Stimulated activated CD4-positive, alpha-beta T cell treated with anti-CD3 and anti-CD28 coated beads, Interleukin-15, amount 100 ng/mL, for 48 hours (primary cell): ENCODE measurements around the gene SRP19.
"Not testable (repeated sequence)": the region's sequence is repeated elsewhere in the genome, so short reads cannot be mapped to it uniquely, and the experiment has no call there.

Experiments used
- DNase-seq, 2 donors: peaks; one replicate each; pipeline ENCODE4 v3.0.0-alpha.2; 2020; ENCODE audit warnings: low read depth in 2 of 2

SRP19 gene

DNA sequence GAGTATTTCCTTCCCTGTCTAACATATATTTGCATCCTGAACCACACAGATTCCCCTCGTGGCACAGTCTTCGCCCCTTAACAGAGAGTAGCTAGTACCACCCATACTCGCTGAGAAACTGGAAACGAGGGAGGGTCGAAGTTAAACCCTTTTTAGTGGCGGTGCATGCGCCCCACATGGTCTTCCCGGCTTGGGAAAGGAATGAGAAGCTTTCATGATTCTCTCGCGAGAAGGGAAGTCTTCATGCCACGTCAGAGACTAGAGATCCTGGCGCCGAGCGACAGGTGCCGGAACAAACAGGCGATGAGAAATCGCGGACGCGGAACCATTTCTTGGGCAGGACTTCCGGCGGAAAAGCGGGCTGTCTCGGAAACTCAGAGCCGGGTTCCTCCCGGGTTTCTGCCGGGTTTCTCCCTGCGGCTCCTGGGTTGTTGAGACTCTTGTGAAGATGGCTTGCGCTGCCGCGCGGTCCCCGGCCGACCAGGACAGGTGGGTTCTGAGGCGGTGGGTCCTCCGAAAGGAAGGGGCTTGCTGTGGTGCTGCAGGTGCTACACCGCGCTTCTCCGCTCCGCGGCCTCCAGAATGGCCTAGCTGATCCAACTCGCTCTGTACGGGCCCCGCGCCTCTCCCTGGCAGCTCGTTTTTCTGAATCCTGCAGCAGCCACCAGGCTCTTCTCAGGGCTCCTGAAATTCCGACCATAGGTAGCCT is at the start of gene SRP19:
Gene SRP19 (plus strand): TSS at position 359 of the 709 bp plus-strand sequence. CDS start 90 bp downstream, at position 449.
- peak; percentile 85 for DNase-seq

GRCh38 chr5:112812549-112812948 is 48.5 kb upstream of the SRP19 start:
- no peak for DNase-seq

DNA sequence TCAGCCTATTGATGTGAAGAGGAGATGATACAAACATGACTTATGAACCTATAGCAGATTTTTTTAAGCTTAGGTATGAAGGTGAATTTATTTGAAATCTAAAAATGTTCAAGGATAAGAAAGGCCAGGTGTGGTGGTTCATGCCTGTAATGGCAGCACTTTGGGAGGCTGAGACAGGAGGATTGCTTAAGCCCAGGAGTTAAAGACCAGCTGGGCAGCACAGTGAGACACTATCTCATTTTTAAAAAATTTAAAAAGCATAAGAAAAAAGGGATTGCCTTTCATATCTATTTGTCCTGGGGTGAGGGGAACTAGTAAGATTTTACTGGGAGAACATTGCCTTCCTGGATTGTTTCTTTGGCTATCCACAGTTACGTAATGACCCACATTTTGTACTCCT is 40.8 kb upstream of the SRP19 start:
- DNase-seq = no peak

DNA sequence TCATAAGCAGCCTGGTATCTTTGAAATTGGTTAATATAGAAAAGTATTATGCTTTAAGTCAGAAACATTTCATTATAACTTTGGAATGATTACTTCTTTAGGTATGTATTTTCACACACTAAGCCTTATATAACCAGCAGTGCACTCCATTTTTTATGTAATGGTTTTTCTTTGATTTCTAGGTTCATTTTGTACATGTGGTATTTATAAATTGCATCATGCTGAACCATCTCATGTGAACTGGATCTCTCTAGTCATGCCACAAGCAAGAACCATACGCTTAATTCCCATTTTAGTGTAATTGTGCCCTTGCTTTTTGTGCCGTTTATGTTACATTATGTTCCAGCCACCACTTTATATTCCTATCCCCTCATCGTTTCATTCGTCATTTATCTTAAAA is 38.6 kb upstream of the SRP19 start:
- DNase-seq = no peak

DNA sequence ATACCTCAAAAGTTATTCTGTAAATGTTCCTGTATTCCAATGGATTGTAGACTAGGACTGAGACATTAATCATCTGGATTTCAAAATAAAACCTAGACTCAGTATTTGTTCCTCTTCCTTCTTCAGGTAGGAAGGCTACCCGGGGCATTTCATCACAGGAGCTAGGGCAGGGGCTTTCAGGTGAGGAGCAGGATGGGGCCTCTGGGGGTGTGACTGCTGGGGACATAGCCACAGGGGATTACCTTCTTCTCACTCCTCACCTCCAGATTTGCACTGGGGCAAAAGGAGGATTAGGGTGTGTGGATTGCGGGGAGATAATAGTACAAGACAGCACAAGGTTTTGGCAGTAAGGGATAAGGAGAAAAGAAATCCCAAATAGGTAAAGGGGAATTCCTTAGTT is 37.9 kb upstream of the SRP19 start:
- no peak for DNase-seq

- DNase-seq = no peak
Measured at GRCh38 chr5:112823656-112824055, 37.4 kb upstream of the SRP19 start.

DNA sequence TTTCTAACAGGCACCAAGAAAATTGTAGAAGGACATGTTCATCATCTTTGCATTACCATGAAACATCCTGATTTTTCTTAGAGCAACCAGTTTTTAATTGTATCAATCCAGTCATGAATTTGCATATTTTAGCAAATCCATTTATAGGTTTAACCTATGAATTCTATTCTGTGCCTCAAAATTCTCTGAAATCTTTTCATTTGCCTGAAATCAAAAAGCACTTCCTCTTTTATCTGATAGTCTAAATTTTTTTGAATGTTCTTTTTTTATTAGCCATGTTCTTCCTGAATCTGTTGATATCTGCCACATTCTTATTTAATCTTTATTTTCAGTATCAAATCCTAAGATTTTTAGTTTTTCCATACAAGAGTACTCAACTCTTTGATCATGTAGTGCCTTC is 36.9 kb upstream of the SRP19 start:
- DNase-seq = no peak

DNA sequence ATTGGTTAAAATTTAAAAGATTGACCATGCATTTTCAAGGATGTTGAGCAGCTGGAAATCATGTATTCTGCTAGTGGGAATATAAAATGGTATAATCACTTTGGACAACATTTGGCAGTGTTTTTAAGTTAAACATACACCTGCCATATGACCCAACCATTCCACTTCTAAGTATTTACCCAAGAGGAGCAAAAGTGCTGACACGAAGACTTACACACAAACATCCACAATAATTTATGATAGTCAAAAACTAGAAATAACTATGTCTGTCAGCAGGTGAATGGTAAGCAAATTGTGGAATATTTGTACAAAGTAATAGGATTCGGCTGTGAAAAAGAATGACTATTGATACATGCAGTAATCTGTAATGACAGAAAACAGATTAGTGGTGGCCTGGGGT is 30.7 kb upstream of the SRP19 start:
- no peak for DNase-seq

GRCh38 chr5:112833971-112834370 is 27.1 kb upstream of the SRP19 start:
- DNase-seq = no peak

GRCh38 chr5:112844489-112844888 is 16.6 kb upstream of the SRP19 start:
- DNase-seq = no peak

DNA sequence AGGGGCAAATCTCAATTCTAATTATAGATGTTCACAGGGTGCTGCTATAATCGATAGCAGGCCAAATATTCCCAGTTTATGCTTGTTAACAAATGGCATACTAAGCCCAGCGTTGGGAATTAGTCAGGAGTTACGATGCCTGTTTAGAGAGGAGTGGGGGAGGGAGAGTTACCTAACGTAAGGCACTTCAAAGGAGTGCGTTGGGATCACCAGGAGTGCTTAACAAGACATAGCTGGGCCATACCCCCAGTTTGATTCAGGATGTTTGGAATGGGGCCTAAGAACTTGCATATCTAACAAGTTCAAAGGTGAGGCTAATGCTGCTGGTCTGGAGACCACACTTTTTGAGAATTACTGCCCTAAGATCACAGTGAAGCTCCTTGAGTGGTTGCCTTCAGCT is 14.5 kb upstream of the SRP19 start:
- DNase-seq = no peak

- DNase-seq = no peak
Measured at GRCh38 chr5:112847306-112847705, 13.8 kb upstream of the SRP19 start.

GRCh38 chr5:112848116-112848811 is 12.8 kb upstream of the SRP19 start:
- DNase-seq = no peak

DNA sequence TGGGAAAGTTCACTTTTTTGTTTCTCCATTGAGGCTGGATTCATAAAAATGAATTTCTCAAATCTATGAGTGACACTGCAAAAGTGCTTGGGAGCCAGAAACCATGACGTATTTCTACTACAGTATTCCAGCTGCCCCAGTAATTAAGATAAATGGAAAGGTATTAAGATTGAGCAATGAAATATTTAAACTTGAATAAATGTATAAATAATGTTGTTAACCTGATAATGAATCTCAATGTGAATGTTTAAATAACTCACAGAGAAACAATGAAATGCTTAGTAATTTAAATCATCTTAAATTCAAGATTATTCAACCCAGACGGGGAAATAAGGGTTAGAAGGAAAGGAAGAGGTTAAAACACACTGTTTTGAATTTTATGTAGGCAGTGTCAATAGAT is 11.2 kb upstream of the SRP19 start:
- DNase-seq = no peak

DNA sequence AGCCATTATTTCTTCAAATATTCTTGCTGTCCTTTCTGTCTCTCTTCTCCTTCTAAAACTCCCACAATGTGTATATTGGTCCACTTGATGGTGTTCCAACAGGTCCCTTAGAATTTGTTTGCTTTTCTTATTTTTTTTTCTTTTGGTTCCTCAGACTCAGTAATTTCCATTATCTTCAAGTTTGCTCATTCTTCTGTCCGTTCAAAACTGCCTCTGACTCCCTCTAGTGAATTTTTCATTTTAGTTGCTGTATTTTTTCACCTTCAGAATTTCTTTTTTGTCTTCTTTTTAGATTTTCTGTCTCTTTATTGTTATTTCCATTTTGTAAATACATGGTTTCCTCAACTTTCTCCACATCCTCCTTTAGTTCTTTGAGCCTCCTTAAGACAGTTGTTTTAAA is 6.4 kb upstream of the SRP19 start:
- no peak for DNase-seq

DNA sequence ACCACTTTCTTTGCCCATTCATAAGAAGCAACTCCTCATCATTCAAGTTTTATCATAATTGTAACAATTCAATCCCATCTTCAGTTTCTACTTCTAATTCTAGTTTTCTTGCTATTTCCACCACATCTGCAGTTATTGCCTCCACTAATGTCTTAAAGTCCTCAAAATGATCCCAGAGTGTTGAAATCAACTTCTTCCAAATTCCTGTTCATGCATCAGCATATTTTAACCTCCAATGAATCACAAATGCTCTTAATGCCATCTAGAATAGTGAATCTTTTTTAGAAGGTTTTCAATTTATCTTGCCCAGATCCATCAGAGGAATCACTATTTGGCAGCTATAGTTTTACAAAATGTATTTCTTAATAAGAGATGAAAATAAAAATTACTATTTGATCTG is 3.2 kb upstream of the SRP19 start:
- DNase-seq = no peak

DNA sequence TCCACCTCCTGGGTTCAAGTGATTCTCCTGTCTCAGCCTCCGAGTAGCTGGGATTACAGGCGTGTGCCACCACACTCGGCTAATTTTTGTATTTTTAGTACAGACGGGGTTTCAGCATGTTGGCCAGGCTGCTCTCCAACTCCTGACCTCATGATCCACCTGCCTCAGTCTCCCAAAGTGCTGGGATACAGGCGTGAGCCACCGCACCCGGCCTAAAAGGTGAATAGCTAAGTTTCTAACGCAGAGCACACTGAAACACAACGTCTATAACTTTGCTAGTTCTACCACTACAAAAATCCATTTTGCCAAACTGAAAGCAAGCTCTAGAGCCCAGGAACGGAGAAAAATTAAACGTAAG is 537 bp upstream of the SRP19 start:
- not testable (repeated sequence) for DNase-seq

- DNase-seq = no peak
Measured at GRCh38 chr5:112861638-112861985, 525 bp downstream of the SRP19 start.

DNA sequence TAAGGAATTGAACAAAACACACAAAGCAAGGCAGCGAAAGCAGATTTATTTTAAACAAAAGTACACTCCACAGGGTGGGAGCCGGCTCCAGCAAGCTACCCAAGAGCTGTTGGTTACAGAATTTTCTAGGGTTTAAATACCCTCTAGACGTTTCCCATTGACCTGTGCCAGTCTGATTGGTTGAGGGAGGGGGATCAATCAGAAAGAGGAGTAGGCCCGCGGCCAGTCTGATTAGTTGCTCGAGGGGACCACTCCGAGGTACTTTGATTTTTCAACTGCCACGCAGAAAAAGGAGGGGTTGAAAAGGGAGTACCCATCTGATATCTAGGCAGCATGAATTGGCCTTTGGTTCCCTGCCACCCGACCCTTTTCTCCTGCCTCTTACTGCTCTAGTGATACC is 998 bp downstream of the SRP19 start:
- no peak for DNase-seq

DNA sequence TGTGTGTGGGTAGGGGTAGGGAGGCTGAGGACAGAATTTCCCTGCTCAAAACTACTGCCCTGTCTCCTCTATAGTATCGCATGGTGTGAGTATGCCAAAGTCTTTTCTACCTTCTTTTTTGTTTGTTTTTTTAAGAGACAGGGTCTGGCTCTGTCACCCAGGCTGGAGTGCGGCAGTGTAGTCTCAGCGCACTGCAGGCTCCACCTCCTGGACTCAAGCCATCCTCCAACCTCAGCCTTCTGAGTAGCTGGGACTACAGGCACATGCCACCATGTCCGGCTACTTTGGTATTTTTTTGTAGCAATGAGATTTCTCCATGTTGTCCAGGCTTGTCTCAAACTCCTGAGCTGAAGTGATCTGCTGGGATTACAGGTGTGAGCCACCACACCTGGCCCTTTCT is 2.5 kb downstream of the SRP19 start:
- no peak for DNase-seq

DNA sequence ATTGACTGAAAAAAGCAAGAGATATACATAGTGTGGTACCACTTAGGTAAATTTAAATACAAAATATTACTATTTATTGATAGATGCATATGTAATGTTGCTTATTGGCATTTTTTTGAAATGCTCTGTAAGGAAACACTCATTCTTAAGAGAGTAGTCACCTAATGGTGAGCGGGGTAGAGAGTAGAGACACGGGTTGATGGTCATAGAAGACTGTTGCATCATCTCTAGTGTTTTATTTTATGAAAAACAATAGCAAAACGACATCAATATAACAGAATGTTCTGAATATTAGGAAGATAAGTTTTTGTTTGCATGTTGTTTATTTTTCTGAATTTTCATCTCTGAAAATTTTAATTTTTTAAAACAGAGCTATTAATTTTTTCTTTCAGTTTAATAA is 4.0 kb downstream of the SRP19 start:
- no peak for DNase-seq

DNA sequence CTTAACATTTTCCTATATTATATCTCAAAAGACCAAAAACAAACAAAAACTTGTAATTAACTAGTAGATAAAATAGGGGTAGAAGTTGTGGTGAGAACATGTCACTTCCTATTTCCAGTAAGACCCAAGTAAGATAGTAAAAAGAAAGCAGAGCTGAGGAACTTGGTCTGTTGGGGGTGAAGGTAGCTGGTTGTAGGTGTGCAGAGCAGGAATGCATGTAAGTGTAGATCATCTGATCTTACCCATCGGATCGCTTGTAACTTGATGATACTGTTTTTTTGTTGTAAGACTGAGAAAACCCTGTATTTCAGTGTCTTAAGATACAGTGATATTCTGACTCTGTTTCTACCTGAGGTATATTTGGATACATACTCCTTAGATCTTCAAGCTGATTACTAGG is 5.7 kb downstream of the SRP19 start:
- DNase-seq = no peak

- DNase-seq = no peak
Measured at GRCh38 chr5:112867411-112867810, 6.3 kb downstream of the SRP19 start.

GRCh38 chr5:112869948-112870347 is 8.9 kb downstream of the SRP19 start:
- no peak for DNase-seq
